GM19035 (cell line): ENCODE measurements around the gene HINT3.
A peak's percentile ranks its signal among the peaks of the same experiment; 100 is the strongest.
"Not testable (repeated sequence)": the region's sequence is repeated elsewhere in the genome, so short reads cannot be mapped to it uniquely, and the experiment has no call there.

Experiments
- ATAC-seq: cut with Tn5 transposase; IDR thresholded peaks from one replicate; pipeline ENCODE4 v1.9.1; 2021; ENCODE audit not compliant: unreplicated experiment

HINT3 gene

GRCh38 chr6:125956506-125957390 is at the start of gene HINT3:
Gene HINT3 (plus strand): TSS chr6:125956770. CDS start chr6:125956978, 208 bp downstream.
- ATAC-seq = peak; percentile 95

- peak; percentile 100 for ATAC-seq
Measured at GRCh38 chr6:125910527-125910926, 46.0 kb upstream of the HINT3 start.

GRCh38 chr6:125911051-125911451 is 45.5 kb upstream of the HINT3 start:
- not testable (repeated sequence) for ATAC-seq

- ATAC-seq = not testable (repeated sequence)
Measured at GRCh38 chr6:125912430-125912829, 44.1 kb upstream of the HINT3 start.

- no peak for ATAC-seq
Measured at GRCh38 chr6:125913145-125913544, 43.4 kb upstream of the HINT3 start.

GRCh38 chr6:125913864-125914351 is 42.7 kb upstream of the HINT3 start:
- no peak for ATAC-seq

- no peak for ATAC-seq
Measured at GRCh38 chr6:125918230-125918629, 38.3 kb upstream of the HINT3 start.

- peak; percentile 93 for ATAC-seq
Measured at GRCh38 chr6:125918681-125919566, 37.6 kb upstream of the HINT3 start.

- ATAC-seq = peak; percentile 34
Measured at GRCh38 chr6:125919618-125920017, 37.0 kb upstream of the HINT3 start.

GRCh38 chr6:125922322-125922860 is 34.2 kb upstream of the HINT3 start:
- no peak for ATAC-seq

- ATAC-seq = no peak
Measured at GRCh38 chr6:125923366-125923877, 33.1 kb upstream of the HINT3 start.

GRCh38 chr6:125924169-125924568 is 32.4 kb upstream of the HINT3 start:
- no peak for ATAC-seq

- no peak for ATAC-seq
Measured at GRCh38 chr6:125924697-125925358, 31.7 kb upstream of the HINT3 start.

- ATAC-seq = no peak
Measured at GRCh38 chr6:125926711-125927110, 29.9 kb upstream of the HINT3 start.

- ATAC-seq = no peak
Measured at GRCh38 chr6:125927761-125928160, 28.8 kb upstream of the HINT3 start.

GRCh38 chr6:125930765-125931418 is 25.7 kb upstream of the HINT3 start:
- ATAC-seq = no peak

- peak; percentile 73 for ATAC-seq
Measured at GRCh38 chr6:125931733-125932450, 24.7 kb upstream of the HINT3 start.

- ATAC-seq = no peak
Measured at GRCh38 chr6:125932451-125932795, 24.1 kb upstream of the HINT3 start.

- not testable (repeated sequence) for ATAC-seq
Measured at GRCh38 chr6:125935520-125935919, 21.1 kb upstream of the HINT3 start.
